Left hindlimb (tissue), 1 donor: ENCODE results near the gene PNMA5.
"Not testable (repeated sequence)": the region's sequence is repeated elsewhere in the genome, so short reads cannot be mapped to it uniquely, and the experiment has no call there.

ENCODE experiments used
- DNase-seq: peaks from one replicate; pipeline ENCODE4 v3.0.0-alpha.2; 2018

Gene PNMA5

DNA sequence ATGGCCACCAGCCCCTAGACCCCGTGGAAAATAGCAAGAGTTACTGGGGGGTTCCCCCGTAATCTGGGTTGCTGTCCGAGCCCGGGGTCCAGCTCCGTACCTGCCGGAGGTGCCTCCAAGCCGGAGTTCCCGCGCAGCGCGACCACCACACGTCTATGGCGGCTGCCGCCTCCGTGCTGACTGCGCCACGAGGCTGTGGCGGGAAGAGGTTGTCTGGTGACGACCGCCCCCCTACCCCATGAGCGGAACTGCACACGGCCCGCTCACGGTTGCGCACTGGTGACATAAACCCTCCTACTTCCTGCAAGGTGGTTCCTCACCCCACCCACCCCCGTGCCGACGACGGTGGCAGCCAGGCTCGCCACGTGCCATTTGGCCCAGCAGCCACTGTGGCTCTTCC lies at the start of gene PNMA5:
TSS of gene PNMA5 (minus strand) at position 184 of the 400 bp plus-strand sequence. CDS start 2,518 bp downstream, outside the sequence.
- DNase-seq = no peak

DNA sequence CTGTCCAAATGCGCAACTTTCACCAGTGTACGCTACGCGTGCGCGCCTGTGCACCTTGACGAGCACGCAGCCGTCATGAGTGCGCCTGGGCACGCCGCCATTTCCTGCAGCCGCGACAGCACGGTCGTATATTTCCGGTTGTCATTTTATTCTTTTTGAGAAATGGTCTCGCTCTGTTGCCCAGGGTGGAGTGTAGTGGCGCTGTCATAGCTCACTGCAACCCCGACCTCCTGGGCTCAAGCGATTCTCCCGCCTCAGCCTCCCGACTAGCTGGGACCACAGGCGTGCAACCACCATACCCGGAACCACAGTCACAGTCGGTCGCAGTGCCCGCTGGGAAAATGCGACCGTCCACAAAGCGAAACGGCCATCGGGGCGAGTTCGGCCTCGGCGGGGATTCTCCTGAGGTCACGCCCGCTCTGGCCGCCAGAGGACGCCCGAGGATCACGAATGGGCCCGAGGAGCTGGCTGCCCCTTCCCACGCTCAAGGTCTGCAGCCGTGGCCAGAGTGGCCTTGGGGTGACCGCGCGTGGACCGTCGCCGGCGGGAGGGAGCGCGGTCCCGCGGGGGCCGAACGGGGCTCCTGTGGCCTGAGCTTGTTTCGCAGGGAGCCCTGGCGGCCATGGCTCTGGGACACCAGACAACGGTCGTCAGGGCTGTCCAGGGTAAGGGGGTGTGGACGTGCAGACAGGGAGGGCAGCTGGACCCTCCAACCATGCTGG lies 38.6 kb upstream of the PNMA5 start:
- peak; percentile 53 for DNase-seq

DNA sequence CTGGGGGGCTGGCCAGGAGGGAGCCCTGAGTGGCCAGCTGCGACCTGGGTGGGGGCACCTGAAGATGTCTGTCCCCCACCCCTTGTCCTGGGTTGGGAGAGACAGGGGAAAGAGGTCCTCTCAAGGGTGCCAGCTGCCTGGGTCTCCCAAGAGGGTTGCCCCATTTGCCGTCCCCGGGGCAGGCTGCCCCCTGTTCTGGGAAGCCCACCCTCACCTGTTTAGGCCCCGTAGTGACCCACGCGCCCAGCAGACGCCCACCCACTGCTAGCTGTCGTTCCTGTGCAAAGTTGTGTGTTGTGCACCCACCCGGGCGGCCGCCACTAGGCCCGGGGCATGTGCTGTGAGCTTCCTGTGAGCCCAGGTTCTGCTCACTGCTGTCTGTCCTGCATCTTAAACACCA lies 36.9 kb upstream of the PNMA5 start:
- no peak for DNase-seq

DNA sequence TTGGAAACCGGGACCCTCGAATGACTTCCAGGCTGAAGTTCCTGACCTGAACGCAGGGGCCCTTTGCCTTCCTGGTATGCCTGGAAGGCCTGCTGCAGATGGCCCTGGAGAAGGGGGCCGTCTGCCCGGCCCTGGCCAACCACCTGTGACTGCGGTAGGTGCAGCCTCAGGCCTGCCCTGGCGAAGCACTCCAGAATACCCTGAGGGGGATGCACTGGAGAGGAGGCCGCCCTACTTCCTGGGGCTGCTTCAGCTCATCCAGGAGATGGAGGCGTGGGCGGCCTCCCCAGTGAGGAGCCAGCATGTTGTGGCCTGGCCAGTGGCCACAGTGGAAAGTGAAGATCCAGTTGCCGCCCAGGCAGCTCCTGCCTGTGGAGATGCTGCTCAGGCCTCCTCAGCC lies 36.0 kb upstream of the PNMA5 start:
- DNase-seq = no peak

DNA sequence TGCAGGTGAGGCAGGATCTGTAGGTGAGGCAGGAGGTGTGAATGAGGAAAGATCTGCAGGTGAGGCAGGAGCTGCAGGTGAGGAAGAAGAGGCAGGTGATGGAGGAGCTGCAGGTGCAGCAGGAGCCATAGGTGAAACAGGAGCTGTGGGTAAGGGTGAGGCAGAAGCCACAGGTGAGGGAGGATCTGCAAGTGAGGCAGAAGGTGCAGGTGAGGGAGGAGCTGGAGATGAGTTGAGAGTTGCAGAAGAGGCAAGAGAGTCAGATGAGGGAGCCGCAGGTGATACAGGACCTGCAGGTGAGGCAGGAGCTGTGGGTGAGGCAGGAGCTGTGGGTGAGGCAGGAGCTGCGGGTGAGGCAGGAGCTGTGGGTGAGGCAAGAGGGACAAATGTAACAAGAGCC lies 35.2 kb upstream of the PNMA5 start:
- DNase-seq = no peak

DNA sequence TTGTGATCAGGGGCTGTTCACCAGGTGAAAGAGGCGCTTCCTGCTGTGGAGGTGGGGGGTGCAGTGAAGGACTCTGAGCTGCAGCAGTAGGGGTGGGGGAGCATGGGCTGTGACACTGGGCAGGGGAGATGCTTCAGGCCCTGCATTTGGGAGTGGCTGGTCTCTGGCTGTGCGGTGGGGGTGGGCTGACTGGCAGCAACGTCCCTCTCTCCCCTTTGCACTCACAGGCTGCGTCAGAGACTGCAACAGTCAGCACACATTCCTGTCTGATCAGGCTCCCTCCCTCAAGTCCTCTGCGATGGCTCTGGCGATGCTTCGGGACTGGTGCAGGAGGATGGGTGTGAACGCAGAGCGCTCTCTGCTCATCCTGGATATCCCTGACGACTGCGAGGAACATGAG lies 34.6 kb upstream of the PNMA5 start:
- DNase-seq = not testable (repeated sequence)

DNA sequence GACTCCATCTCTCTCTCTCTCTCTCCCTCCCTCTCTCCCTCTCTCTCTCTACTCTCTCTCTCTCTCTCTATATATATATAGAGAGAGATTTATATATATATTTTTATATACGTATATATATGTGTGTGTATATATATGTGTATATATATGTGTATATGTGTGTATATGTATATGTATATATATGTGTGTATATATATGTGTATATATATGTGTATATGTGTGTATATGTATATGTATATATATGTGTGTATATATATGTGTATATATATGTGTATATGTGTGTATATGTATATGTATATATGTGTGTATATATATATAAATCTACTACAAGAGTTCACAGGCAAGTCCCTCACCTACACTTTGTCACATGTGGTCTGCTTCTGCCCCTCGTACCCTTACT lies 32.6 kb upstream of the PNMA5 start:
- not testable (repeated sequence) for DNase-seq

DNA sequence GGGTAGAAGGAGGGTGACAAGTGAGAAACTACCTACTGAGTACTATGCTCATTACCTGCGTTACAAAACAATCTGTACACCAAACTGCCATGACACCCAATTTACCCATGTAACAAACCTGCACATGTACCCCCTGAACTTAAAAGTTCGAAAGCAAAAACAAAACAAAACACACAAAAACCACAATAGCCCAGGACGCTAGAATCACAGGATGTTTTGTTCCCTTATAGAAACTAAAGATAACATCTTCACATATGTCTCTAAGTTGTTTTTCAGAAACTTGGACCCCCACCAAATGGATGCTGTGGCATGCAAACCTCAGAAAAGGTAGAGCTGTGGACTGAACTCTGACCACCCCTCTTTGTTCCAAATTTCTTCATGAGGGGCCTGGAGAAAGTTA lies 25.2 kb upstream of the PNMA5 start:
- DNase-seq = no peak

DNA sequence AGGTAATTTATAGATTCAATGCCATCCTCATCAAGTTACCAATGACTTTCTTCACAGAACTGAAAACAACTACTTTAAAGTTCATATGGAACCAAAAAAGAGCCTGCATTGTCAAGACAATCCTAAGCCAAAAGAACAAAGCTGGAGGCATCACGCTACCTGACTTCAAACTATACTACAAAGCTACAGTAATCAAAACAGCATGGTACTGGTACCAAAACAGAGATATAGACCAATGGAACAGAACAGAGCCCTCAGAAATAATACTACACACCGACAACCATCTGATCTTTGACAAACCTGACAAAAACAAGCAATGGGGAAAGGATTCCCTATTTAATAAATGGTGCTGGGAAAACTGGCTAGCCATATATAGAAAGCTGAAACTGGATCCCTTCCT lies 23.3 kb upstream of the PNMA5 start:
- not testable (repeated sequence) for DNase-seq

DNA sequence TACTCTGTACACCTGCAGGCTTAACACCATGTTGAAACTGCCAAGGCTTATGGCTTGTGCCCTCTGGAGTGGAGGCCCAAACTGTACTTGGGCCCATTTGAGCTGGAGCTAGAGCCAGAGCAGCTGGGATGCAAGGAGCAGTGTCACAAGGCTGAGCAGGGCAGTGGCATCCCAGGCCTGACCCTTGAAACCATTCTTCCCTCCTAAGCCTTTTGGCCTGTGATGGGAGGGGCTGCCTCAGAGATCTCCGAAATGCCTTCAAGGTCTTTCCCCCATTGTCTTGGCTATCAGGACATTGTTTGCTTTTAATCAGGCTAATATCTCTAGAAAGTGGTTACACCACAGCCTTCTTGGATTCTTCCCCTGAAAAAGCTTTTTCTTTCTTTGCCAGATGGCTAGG lies 10.9 kb upstream of the PNMA5 start:
- no peak for DNase-seq

DNA sequence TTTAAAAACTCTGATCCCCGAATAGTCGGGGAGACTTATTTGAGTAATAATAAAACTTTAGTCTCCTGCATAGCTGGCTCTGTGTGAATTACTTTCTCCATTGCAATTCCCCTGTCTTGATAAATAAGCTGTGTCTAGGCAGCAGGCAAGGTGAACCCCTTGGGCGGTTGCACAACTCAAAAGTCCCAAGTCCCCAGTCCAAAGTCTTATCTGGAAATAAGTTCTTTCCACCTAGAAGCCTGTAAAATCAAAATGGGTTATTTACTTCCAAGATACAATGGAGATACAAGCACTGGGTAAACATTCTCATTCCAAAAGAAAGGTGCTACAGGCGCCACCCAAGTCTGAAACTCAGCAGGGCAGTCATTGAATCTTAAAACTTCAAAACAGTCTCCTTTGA lies 10.1 kb upstream of the PNMA5 start:
- DNase-seq = no peak

DNA sequence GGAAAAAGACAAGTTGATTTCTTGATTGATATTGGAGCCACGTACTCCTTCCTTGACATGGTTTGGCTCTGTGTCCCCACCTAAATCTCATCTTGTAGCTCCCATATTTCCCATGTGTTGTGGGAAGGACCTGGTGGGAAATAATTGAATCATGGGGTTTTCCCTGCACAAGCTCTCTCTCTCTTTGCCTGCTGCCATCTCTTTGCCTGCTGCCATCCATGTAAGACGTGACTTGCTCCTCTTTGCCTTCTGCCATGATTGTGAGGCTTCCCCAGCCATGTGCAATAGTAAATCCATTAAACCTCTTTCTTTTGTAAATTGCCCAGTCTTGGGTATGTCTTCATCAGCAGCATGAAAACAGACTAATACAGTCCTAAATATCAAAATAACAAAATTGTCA lies 8.3 kb upstream of the PNMA5 start:
- not testable (repeated sequence) for DNase-seq

DNA sequence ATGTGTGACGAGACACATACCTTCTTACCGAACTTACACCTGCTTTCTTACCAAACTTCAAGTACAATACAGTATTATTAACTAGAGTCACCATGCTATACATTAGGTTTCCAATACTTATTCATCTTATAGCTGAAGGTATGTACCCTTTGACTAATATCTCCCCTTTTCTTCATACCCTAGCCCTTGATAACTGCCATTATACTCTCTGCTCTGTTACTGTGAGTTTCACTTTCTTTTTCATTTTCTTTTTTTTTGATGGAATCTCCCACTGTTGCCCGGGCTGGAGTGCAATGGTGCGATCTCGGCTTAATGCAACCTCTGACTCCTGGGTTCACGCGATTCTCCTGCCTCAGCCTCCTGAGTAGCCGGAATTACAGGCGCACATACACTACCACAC lies 3.4 kb upstream of the PNMA5 start:
- no peak for DNase-seq

DNA sequence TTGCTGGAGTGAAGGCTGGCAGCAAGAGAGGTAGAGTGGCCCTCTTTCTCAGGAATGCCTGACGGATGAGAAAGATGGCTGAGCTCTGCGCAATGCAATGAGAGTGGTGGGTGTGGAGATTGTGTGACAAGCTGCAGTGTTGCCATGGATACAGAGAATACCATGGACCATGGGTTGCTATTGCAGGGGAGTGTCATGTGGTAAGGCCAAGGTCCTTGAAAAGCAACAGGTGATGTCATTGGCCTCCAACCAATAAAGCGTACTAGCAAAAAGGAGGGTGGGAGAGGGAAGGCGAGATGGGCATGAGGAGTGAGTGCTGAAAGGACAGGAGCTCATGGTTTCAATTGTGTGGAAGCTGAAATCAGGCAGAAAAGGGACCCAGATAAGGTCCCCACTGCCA lies 1.8 kb downstream of the PNMA5 start:
- DNase-seq = no peak

DNA sequence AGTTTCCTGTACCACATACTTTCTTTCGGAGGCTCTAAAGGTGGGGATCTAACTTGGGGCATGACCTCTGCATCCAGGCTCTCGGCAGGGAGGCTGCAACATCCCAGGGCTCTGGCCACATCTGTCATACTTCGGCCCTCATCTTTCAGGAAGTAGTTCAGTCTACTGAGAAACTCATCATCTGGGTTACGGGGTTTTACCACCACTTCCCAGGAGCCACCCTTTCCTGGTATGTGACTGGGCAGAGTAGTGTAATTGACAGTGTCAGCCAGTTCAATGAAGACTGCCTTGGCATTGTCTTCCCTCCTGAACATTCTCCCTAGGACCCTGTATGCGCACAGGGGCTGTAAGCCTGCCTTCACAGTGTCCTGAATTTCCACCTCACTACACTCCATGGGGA lies 2.8 kb downstream of the PNMA5 start:
- DNase-seq = no peak

DNA sequence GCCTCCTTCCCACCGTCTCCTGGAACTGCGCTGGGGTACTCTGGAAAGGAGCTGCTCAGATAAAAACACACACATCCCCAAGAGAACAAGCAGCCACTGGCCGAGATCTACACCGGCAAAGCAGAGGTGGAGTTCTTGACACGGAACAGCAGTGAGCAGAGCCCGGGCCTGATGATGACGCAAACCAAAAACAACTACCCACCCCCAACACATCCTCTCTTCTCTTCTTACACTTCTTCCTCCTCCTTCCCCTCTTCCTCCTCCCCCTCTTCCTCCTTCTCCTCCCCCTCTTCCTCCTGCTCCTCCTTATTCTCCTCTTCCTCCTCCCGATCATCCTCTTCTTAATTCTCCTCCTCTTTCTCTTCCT lies 4.6 kb downstream of the PNMA5 start:
- DNase-seq = no peak

DNA sequence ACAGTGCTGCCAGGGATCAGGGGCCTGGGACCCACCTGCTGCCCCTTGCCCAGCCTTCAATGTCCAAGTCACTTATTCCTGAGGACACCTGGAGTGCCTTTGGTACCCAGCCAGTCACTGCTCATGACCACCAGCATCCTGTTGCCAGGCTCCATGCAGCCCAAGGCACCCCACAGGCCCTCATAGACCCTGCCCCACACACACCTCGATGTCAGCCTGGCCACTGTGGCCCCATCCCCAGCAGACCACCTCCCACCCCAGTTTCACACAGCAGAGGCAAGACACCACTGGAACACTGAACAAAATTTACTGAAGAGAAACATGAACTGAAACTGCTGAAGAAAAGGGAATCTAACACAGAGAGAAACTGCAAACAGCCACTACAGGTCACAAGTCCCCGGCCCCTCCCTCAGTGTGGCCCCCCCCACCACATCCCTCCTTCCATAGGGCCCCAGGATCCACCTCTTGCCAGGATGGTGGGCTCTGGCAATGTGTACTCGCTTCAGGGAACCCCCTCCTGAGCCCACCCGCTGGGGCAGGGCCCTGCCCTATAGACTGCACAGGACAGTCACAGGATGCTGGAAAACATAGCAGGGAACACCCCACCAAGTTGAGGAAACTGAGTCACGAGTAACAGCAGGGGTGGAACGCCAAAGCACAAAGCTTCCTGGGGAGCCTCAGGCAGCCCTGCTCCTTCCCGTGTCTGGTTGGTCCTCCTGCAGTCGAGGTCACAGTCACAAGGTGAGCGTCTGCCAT lies 5.2 kb downstream of the PNMA5 start:
- no peak for DNase-seq

DNA sequence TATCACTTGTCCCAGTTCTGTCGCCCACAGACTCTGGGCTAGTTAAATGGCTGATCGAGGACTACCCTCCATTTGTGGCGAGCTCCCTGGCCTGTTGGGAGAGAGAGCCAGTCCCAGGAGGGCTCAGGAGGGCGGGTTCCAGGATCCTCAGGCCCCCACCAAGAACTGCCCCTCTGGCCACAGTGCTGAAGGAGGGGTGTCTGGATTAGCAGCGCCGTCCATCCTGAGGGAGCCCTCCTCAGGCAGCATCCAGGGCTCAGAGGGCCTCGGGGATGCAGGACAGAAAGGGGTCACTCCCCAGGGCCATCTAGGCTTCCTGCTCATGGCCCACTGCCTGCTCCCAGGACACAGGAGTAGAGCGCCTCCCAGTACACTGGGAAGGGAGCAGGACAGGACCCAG lies 6.1 kb downstream of the PNMA5 start:
- DNase-seq = no peak

DNA sequence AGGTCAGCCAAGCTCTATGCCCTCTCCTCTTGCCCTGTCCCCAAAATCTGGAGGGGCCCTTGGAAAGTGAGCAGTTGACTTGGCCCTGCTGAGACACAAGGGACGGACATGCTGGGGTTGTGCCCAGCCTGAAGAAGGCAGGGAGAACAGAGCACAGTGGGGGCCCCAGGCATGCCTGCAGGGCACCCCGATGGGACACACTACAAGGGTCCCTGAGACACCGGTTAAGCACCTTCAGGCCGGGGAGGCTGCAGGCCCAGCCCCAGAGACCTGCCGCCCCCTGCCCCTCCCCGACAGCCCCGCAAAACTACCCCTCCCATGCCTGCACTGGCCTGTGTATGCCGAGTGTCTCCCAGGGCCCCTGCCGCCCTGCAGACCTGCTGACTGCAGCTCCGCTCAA lies 6.8 kb downstream of the PNMA5 start:
- not testable (repeated sequence) for DNase-seq

DNA sequence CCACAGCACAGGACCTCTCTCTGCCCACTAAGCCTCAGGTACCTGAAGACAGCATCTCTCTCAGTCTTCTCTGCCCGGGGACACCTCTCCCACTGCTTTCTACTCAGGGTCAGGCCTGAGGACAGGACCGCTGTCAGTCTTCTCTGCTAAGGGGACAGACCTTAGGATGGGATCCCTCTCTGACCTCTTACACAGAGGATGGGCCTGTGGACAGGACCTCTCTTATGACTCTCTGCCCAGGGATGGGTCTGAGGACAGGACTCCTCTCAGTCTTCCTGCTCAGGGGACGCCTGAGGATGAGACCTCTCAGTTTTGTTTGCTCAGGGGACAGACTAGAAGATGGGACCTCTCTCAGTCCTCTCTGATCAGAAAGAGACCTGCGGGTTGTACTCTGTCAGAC lies 8.5 kb downstream of the PNMA5 start:
- DNase-seq = not testable (repeated sequence)

DNA sequence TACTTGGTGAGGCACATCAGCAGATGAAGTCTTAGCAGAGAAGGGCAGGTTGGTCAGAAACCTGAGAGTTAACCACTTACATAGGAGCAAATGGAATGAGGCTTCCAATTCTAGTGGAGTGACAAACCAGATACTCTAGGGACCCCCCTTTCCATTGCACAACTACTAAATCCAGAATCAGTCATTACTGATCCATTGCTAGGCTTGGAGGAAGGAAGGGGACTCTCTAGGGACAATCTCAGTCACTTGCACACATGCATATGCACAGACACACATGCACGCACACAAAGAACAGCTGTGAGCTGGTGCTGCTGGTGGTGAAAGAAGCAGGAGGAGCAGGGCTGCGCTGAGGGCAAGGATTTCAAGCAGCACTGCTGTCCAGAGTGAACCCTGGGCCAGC lies 25.7 kb downstream of the PNMA5 start:
- no peak for DNase-seq

DNA sequence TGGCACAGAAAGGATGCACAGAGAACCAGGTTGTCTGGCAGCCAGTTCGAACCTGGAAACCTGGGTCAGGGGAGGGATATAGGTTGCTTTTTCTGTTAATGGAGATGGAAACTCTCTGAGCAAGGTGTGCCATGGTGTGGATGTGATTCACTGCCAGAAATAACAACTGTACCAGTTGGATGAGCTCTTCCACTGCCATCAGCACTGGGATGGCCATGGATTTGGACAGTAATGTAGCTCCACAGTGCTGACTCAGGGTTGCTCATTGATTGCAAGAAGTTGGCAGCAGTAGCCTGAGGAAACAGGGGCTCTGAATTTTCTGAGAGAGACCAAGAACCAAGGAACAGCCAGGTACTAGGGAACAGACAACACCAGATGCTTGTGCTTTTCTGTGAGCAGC lies 33.8 kb downstream of the PNMA5 start:
- no peak for DNase-seq

DNA sequence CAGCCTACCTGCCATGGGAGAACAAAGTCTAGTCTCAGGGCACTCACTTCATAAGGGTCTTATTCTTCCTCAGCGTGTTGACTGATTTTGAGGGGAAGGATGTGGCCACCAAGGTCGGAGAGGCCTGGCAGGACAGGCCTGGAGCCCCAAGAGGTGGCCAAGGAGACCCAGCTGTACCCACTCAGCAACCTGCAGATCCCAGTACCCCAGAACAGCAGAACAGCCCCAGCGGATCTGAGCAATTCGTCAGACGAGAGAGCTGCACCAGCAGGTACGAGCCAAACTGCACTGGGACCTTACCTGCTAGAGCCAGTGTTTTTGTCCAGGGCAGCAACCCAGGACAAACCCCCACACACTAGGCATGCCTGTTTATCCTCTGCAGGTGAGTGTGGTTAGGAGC lies 34.3 kb downstream of the PNMA5 start:
- no peak for DNase-seq
